ENCODE measurements around the gene FPR1.
A peak's percentile ranks its signal among the peaks of the same experiment; 100 is the strongest.

Gene FPR1, protein sequence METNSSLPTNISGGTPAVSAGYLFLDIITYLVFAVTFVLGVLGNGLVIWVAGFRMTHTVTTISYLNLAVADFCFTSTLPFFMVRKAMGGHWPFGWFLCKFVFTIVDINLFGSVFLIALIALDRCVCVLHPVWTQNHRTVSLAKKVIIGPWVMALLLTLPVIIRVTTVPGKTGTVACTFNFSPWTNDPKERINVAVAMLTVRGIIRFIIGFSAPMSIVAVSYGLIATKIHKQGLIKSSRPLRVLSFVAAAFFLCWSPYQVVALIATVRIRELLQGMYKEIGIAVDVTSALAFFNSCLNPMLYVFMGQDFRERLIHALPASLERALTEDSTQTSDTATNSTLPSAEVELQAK

GRCh38 chr19:51751655-51752054 is at the start of gene FPR1:
TSS of gene FPR1 (minus strand) at chr19:51751878. CDS start at chr19:51746994, 4,884 bp downstream.
- H3K27me3 Mint-ChIP-seq (ENCODE audit: low read depth) = peaks cover 9% of the 10 kb centered on the region
- H3K9me3 Mint-ChIP-seq = peaks cover 11% of the 10 kb centered on the region
- no peaks in the 10 kb centered on the region for H3K36me3 Mint-ChIP-seq (ENCODE audit: low read depth)
- H3K27ac Mint-ChIP-seq = no peak within 1 kb of the TSS
- no peak within 1 kb of the TSS for H3K4me3 Mint-ChIP-seq
- no peaks in the 10 kb centered on the region for H3K4me1 Mint-ChIP-seq
- TF ChIP-seq, protein P1, sequence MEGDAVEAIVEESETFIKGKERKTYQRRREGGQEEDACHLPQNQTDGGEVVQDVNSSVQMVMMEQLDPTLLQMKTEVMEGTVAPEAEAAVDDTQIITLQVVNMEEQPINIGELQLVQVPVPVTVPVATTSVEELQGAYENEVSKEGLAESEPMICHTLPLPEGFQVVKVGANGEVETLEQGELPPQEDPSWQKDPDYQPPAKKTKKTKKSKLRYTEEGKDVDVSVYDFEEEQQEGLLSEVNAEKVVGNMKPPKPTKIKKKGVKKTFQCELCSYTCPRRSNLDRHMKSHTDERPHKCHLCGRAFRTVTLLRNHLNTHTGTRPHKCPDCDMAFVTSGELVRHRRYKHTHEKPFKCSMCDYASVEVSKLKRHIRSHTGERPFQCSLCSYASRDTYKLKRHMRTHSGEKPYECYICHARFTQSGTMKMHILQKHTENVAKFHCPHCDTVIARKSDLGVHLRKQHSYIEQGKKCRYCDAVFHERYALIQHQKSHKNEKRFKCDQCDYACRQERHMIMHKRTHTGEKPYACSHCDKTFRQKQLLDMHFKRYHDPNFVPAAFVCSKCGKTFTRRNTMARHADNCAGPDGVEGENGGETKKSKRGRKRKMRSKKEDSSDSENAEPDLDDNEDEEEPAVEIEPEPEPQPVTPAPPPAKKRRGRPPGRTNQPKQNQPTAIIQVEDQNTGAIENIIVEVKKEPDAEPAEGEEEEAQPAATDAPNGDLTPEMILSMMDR (IDR thresholded peaks at IDR 0.05; ENCODE audit: unreplicated experiment in 3 of 3) = no peak

DNA sequence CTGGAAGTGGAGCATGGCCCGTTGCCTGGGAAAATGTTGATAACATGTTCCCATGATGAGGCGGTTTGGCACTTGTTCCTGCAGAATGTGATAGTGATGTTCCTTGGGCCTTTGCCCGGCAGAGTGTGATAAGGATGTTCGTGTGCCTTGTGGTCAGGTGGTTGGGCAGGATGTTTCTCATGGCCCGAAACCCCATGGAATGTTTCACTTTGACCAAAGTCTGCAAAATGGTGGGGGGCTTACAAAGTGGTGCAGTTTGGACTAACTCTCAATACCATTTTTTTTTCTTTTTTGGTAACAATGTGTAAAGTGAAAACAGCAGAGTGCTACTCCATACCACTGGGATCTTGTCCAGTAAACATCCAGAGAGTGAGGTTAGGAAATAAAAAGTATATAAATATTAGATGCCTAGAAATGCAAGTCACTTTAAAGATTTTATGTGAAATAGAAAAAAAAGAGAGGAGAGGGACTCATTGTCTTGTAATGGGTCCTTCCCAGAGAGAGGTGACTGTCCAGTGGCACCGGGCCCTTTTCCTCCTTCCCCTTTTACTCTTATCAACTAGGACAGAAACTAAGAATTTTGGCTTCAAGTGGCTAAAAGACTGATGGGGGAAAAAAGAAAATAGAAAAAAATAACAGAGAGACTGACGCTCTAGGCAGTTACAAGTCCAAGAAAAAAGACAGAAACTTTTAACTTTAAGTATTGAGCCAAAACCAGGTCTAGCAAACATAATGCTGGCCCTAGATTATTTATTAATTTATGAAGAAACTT is 49.0 kb upstream of the FPR1 start:
- TF ChIP-seq, protein P1 (IDR thresholded peaks at IDR 0.05; ENCODE audit: unreplicated experiment in 3 of 3) = no peak
- H3K4me1 Mint-ChIP-seq = peaks cover 10% of the 10 kb centered on the region
- H3K27ac Mint-ChIP-seq = no peak overlapping the region
- H3K9me3 Mint-ChIP-seq = peaks cover 38% of the 10 kb centered on the region
- H3K27me3 Mint-ChIP-seq (ENCODE audit: low read depth) = peaks cover 3% of the 10 kb centered on the region
- H3K4me3 Mint-ChIP-seq = no peak overlapping the region
- no peaks in the 10 kb centered on the region for H3K36me3 Mint-ChIP-seq (ENCODE audit: low read depth)

DNA sequence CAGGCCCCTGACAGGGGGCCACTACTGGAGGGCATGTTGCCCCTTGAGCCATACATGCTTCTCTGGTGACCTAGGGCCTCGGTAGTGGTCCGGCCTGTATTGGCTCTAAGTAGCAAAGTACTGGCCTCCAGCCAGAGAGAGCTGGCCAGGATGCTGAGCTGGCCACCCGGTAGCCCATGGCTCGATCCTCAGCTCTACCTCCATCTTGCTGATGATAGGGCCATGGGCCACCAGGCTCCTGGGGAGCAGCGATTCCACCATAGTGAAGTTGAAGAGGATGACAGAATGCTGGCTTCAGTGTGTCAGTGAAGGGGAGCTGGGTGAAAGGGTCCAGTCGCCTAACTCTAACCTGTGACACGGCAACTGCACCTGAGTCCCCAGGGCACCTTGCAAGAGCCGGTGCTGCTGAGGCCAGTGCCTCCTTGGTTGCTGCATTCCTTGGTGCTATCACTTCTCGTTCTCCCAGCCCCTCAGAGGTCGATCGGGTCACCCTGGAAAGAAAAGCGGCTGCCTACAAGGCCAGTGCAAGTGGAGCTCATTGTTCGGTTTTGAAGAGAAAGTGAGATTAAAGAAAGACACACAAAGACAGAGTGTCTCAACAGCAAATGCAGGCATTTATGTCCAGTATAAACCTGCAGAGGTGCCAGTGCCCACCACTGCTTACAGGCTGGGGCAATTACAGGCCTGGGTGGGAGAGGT is 48.2 kb upstream of the FPR1 start:
- Mint-ChIP-seq H3K36me3 (ENCODE audit: low read depth) (no peaks in the 10 kb centered on the region), H3K4me1 (peaks cover 10% of the 10 kb centered on the region), H3K27me3 (ENCODE audit: low read depth) (peaks cover 3% of the 10 kb centered on the region), H3K4me3 (no peak overlapping the region), H3K9me3 (peaks cover 38% of the 10 kb centered on the region), H3K27ac (peak overlapping the region in 1 of 3 experiments; percentile 92)
- TF ChIP-seq, protein P1 (IDR thresholded peaks at IDR 0.05; ENCODE audit: unreplicated experiment in 3 of 3) = no peak

- H3K9me3 Mint-ChIP-seq = peaks cover 36% of the 10 kb centered on the region
- H3K4me3 Mint-ChIP-seq = peak overlapping the region in 1 of 3 experiments; percentile 4
- H3K36me3 Mint-ChIP-seq (ENCODE audit: low read depth) = no peaks in the 10 kb centered on the region
- H3K4me1 Mint-ChIP-seq = peaks cover 10% of the 10 kb centered on the region
- peaks cover 3% of the 10 kb centered on the region for H3K27me3 Mint-ChIP-seq (ENCODE audit: low read depth)
- peak overlapping the region in 2 of 3 experiments; percentile 68 to 92 for H3K27ac Mint-ChIP-seq
- TF ChIP-seq, protein P1 (IDR thresholded peaks at IDR 0.05; ENCODE audit: unreplicated experiment in 3 of 3) = no peak
Measured at GRCh38 chr19:51799034-51799773, 47.5 kb upstream of the FPR1 start.

DNA sequence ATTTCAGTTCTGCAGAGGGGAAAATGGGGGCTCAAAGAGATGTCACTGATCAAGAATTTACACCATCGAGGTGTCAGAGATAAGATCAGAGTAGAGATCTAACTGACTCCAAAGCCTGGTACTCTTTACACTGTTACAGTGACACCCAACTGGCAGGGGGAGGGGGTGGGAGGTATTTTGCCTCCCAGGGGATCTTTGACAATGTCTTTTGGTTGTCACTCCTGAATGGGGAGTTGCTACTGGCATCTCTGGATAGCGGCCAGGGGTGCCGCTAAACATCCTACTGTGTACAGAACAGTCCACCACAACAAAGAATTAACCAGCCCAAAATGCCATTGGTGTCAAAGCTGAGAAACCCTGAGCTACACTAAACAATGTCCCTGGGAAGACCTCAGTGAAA is 46.4 kb upstream of the FPR1 start:
- Mint-ChIP-seq H3K27me3 (ENCODE audit: low read depth) (peaks cover 3% of the 10 kb centered on the region), H3K27ac (no peak overlapping the region), H3K4me1 (peaks cover 10% of the 10 kb centered on the region), H3K4me3 (no peak overlapping the region), H3K36me3 (ENCODE audit: low read depth) (no peaks in the 10 kb centered on the region), H3K9me3 (peaks cover 32% of the 10 kb centered on the region)
- TF ChIP-seq, protein P1 (IDR thresholded peaks at IDR 0.05; ENCODE audit: unreplicated experiment in 3 of 3) = no peak

Measured in nephron (organoid).